PC-9 (cell line): ENCODE data around the gene RXRA. TPM values are rescaled to one million over a fixed set of nuclear protein-coding genes. Genes with fewer than 3 reads are reported as not detected.

Source experiments
- BruUV-seq: library from RNA; stranded (reverse); fragments of 400-500 nt; replicated peaks from 2 replicates; lab custom pipeline; 2021; lab: Mats Ljungman, UMichigan
- CTCF ChIA-PET: fragments of 300-600 bp; sonication (Branson Sonifier 250); formaldehyde crosslinking; loops from one replicate; lab custom pipeline; 2022; ENCODE audit warnings: antibody characterized with exemption; lab: Charles Lee
- POLR2A ChIA-PET: fragments of 300-600 bp; sonication (Branson Sonifier 250); formaldehyde crosslinking; loops from one replicate; lab custom pipeline; 2022; ENCODE audit warnings: antibody characterized with exemption; ENCODE audit not compliant: unreplicated experiment; lab: Charles Lee
- DNase-seq, 2 experiments: peaks; one replicate each; pipeline versions ENCODE4 v3.0.0 to v3.0.0-alpha.2; 2015 to 2022; ENCODE audit warnings: mixed read lengths in 1 of 2
- H2AFZ ChIP-seq: fragments of 200-600 bp; sonication (generic); 2 replicates; pipeline ENCODE4 v1.8.1; 2017; ENCODE audit warnings: antibody characterized with exemption
- H3F3A ChIP-seq: fragments of 200-600 bp; sonication (generic); 2 replicates; pipeline ENCODE4 v1.8.1; 2017; ENCODE audit warnings: antibody characterized with exemption, mild to moderate bottlenecking, low read depth; ENCODE audit not compliant: insufficient read depth
- H3K27ac ChIP-seq: fragments of 200-600 bp; sonication (generic); 2 replicates; pipeline ENCODE4 v1.6.1; 2016; ENCODE audit warnings: mixed run types
- H3K27me3 ChIP-seq: fragments of 200-600 bp; sonication (generic); 2 replicates; pipeline ENCODE4 v1.6.1; 2016; ENCODE audit warnings: low read depth, mixed run types; ENCODE audit not compliant: insufficient read depth
- H3K36me3 ChIP-seq: fragments of 200-600 bp; sonication (generic); 2 replicates; pipeline ENCODE4 v1.6.1; 2016; ENCODE audit warnings: low read depth, mixed run types
- H3K4me1 ChIP-seq: fragments of 200-600 bp; sonication (generic); replicated peaks from 2 replicates; pipeline ENCODE4 v1.6.1; 2016; ENCODE audit warnings: mixed run types; ENCODE audit not compliant: insufficient read depth
- H3K4me2 ChIP-seq: fragments of 200-600 bp; sonication (generic); 2 replicates; pipeline ENCODE4 v1.6.1; 2017; ENCODE audit warnings: mixed run types
- H3K4me3 ChIP-seq: fragments of 200-600 bp; sonication (generic); 2 replicates; pipeline ENCODE4 v1.6.1; 2016; ENCODE audit warnings: mixed run types
- H3K79me2 ChIP-seq: fragments of 200-600 bp; sonication (generic); 2 replicates; pipeline ENCODE4 v1.6.1; 2017; ENCODE audit warnings: low read depth, mixed run types
- H3K9me2 ChIP-seq: fragments of 200-600 bp; sonication (generic); 2 replicates; pipeline ENCODE4 v1.8.1; 2017; ENCODE audit warnings: mild to moderate bottlenecking; ENCODE audit not compliant: insufficient read depth
- H3K9me3 ChIP-seq: fragments of 200-600 bp; sonication (generic); 2 replicates; pipeline ENCODE4 v1.8.1; 2016; ENCODE audit warnings: low read depth; ENCODE audit not compliant: insufficient read depth
- H4K20me1 ChIP-seq: fragments of 200-600 bp; sonication (generic); 2 replicates; pipeline ENCODE4 v1.8.1; 2017; ENCODE audit not compliant: insufficient read depth
- CTCF ChIP-seq: fragments of 200-600 bp; sonication (generic); conservative IDR thresholded peaks from 2 replicates; pipeline ENCODE4 v1.6.1; 2017; ENCODE audit warnings: mixed run types, antibody characterized with exemption, mild to moderate bottlenecking, moderate library complexity
- EZH2 ChIP-seq: fragments of 200-600 bp; sonication (generic); IDR thresholded peaks from 2 replicates; pipeline ENCODE4 v1.8.0; 2017; ENCODE audit warnings: antibody characterized with exemption, low read depth
- intact Hi-C: fragments of 100-400 bp; cut with micrococcal nuclease; formaldehyde crosslinking; loops from one replicate; pipeline ENCODE4 v1.10.0; 2022; ENCODE audit not compliant: unreplicated experiment
- total RNA-seq: library from RNA; stranded (reverse); gene quantifications from 2 replicates; pipeline ENCODE4 v1.2.3, GENCODE V29; 2021

The RXRA gene
- total RNA-seq, 1 experiment from 2014 or later: 146 TPM

- H2AFZ ChIP-seq: no peak overlapping the region
- POLR2A ChIA-PET: no interaction called here
- no peaks in the 10 kb centered on the region for H3K9me2 ChIP-seq
- H3K27ac ChIP-seq: no peak overlapping the region
- intact Hi-C loops: no loop called here
- H3K9me3 ChIP-seq: no peaks in the 10 kb centered on the region
- H3K79me2 ChIP-seq: no peaks in the 10 kb centered on the region
- CTCF ChIA-PET: interaction anchor here (0.5 kb wide), 1 partner anchor 71 kb away, joined by 3 read pairs; no protein-coding TSS in a partner anchor
- H3K4me2 ChIP-seq: no peak overlapping the region
- H3K27me3 ChIP-seq: peaks cover 16% of the 10 kb centered on the region
- no peak for TF ChIP-seq CTCF
- TF ChIP-seq EZH2: no peak
- DNase-seq: peak in 1 of 2 experiments; percentile 47
- no peaks in the 10 kb centered on the region; the same call in 1 of the 2 replicates for H3K4me1 ChIP-seq
- BruUV-seq: no TSS peak
- no peak overlapping the region for H3K4me3 ChIP-seq
- H3F3A ChIP-seq: no peaks in the 10 kb centered on the region
- no peaks in the 10 kb centered on the region for H4K20me1 ChIP-seq
- no peaks in the 10 kb centered on the region for H3K36me3 ChIP-seq
Measured at GRCh38 chr9:134284273-134284672, 42.0 kb upstream of the RXRA start.

- no peak for DNase-seq
- Histone ChIP-seq H3K79me2 (no peaks in the 10 kb centered on the region), H4K20me1 (no peaks in the 10 kb centered on the region), H2AFZ (no peak overlapping the region), H3K27me3 (peaks cover 14% of the 10 kb centered on the region), H3F3A (no peaks in the 10 kb centered on the region), H3K9me3 (no peaks in the 10 kb centered on the region), H3K9me2 (no peaks in the 10 kb centered on the region), H3K27ac (no peak overlapping the region), H3K4me1 (no peaks in the 10 kb centered on the region; the same call in 1 of the 2 replicates), H3K4me2 (no peak overlapping the region), H3K36me3 (no peaks in the 10 kb centered on the region), H3K4me3 (no peak overlapping the region)
- TF ChIP-seq EZH2 (no peak), CTCF (no peak)
- intact Hi-C loops: no loop called here
- ChIA-PET POLR2A (no interaction called here), CTCF (no interaction called here)
- no TSS peak for BruUV-seq
Measured at GRCh38 chr9:134284741-134285140, 41.5 kb upstream of the RXRA start.

GRCh38 chr9:134285215-134285845 is 40.9 kb upstream of the RXRA start:
- Histone ChIP-seq H4K20me1 (no peaks in the 10 kb centered on the region), H3K4me3 (no peak overlapping the region), H3K36me3 (no peaks in the 10 kb centered on the region), H3F3A (no peaks in the 10 kb centered on the region), H3K27me3 (peaks cover 16% of the 10 kb centered on the region), H3K9me2 (no peaks in the 10 kb centered on the region), H2AFZ (no peak overlapping the region), H3K4me2 (no peak overlapping the region), H3K27ac (no peak overlapping the region), H3K79me2 (no peaks in the 10 kb centered on the region), H3K9me3 (no peaks in the 10 kb centered on the region), H3K4me1 (no peaks in the 10 kb centered on the region; the same call in 1 of the 2 replicates)
- intact Hi-C loops: no loop called here
- TF ChIP-seq CTCF (no peak), EZH2 (no peak)
- no peak for DNase-seq
- CTCF ChIA-PET: no interaction called here
- no TSS peak for BruUV-seq
- POLR2A ChIA-PET: no interaction called here
